A549 (cell line): ENCODE measurements around the gene SH3RF3. TPM values are rescaled to one million over a fixed set of nuclear protein-coding genes. Genes with fewer than 3 reads are reported as not detected.

Experiments used
- ATAC-seq, 2 experiments: fragments of 200-7000 bp in 1 of 2; fragments of >200 bp in 1 of 2; cut with Nextera tagmentation in 1 of 2; cut with Tn5 transposase in 1 of 2; 3 replicates each; pipeline versions ENCODE4 v1.8.0 to v1.9.1; 2018 to 2020; ENCODE audit warnings: mild to moderate bottlenecking in 1 of 2, moderate library complexity in 1 of 2
- CTCF ChIA-PET: fragments of 300-600 bp; sonication (Branson Sonifier 250); formaldehyde crosslinking; extraction: SDS; loops from one replicate; lab custom pipeline; 2021; ENCODE audit warnings: antibody characterized with exemption, inconsistent platforms; lab: Yijun Ruan, JAX
- POLR2A ChIA-PET: fragments of 350-600 bp; formaldehyde crosslinking; extraction: SDS; loops from one replicate; lab custom pipeline; 2021; ENCODE audit warnings: antibody characterized with exemption, inconsistent platforms; lab: Yijun Ruan, JAX
- DNase-seq, 2 experiments: peaks; one replicate each; pipeline versions ENCODE4 v3.0.0 to v3.0.0-alpha.2; 2011 to 2016; ENCODE audit warnings: low read depth in 1 of 2, low spot score in 1 of 2
- FAIRE-seq: peaks from 2 replicates; lab custom pipeline; 2011; peaks lifted over from hg19 to GRCh38; lab: Jason Lieb, UNC
- H3K27ac ChIP-seq, 2 experiments: fragments of >200 bp; sonication (Bioruptor Twin); formaldehyde crosslinking; 3 replicates each; pipeline ENCODE4 v1.5.1; 2016 to 2017
- H3K4me1 ChIP-seq: fragments of >200 bp; sonication (Bioruptor Twin); formaldehyde crosslinking; 3 replicates; pipeline ENCODE4 v1.6.1; 2016
- H3K4me2 ChIP-seq: fragments of >200 bp; sonication (Bioruptor Twin); formaldehyde crosslinking; 3 replicates; pipeline ENCODE4 v1.6.1; 2016
- H3K4me3 ChIP-seq: fragments of >200 bp; sonication (Bioruptor Twin); formaldehyde crosslinking; 3 replicates; pipeline ENCODE4 v1.5.1; 2016
- H3K9me3 ChIP-seq: fragments of >200 bp; sonication (Bioruptor Twin); formaldehyde crosslinking; 3 replicates; pipeline ENCODE4 v1.6.1; 2016
- BHLHE40 ChIP-seq: IDR thresholded peaks from 2 replicates; pipeline ENCODE4 v1.6.1; 2012; ENCODE audit warnings: low read depth, low read length, inconsistent platforms
- CHD4 ChIP-seq: fragments of 200-600 bp; sonication (generic); IDR thresholded peaks from 2 replicates; pipeline ENCODE4 v1.6.1; 2016; ENCODE audit warnings: antibody characterized with exemption, mild to moderate bottlenecking, borderline replicate concordance
- EP300 ChIP-seq, 2 experiments: fragments of >200 bp; sonication (Bioruptor Twin); formaldehyde crosslinking; IDR thresholded peaks; 2 replicates in 1 of 2; 3 replicates in 1 of 2; pipeline ENCODE4 v1.6.1; 2016 to 2017
- FOXS1 ChIP-seq: fragments of 250-450 bp; sonication (Bioruptor Pico); IDR thresholded peaks from 2 replicates; pipeline ENCODE4 v1.5.0; 2020; ENCODE audit warnings: mild to moderate bottlenecking, moderate library complexity
- JUN ChIP-seq, 2 experiments: fragments of >200 bp; sonication (Bioruptor Twin); formaldehyde crosslinking; IDR thresholded peaks; 2 replicates in 1 of 2; 3 replicates in 1 of 2; pipeline ENCODE4 v1.6.1; 2016 to 2017
- JUNB ChIP-seq: fragments of >200 bp; sonication (Bioruptor Twin); formaldehyde crosslinking; IDR thresholded peaks from 2 replicates; pipeline ENCODE4 v1.6.1; 2016
- KDM1A ChIP-seq: fragments of 200-600 bp; sonication (generic); IDR thresholded peaks from 2 replicates; pipeline ENCODE4 v1.6.1; 2016; ENCODE audit warnings: low read depth, mild to moderate bottlenecking
- NPAS2 ChIP-seq: fragments of 250-450 bp; sonication (Bioruptor Pico); IDR thresholded peaks from 2 replicates; pipeline ENCODE4 v1.8.0; 2022; ENCODE audit warnings: mild to moderate bottlenecking, moderate library complexity, borderline replicate concordance
- PHF8 ChIP-seq: fragments of 200-600 bp; sonication (generic); IDR thresholded peaks from 2 replicates; pipeline ENCODE4 v1.6.1; 2016; ENCODE audit warnings: low read depth, mild to moderate bottlenecking, antibody characterized with exemption, moderate library complexity, borderline replicate concordance
- RARB ChIP-seq: fragments of 250-450 bp; sonication (Bioruptor Pico); IDR thresholded peaks from 2 replicates; pipeline ENCODE4 v1.8.0; 2021; ENCODE audit warnings: mild to moderate bottlenecking, moderate library complexity
- RCOR1 ChIP-seq: fragments of 150-350 bp; IDR thresholded peaks from 2 replicates; pipeline ENCODE4 v1.6.1; 2014; ENCODE audit warnings: antibody characterized with exemption, low read length, low read depth
- ZSCAN20 ChIP-seq: fragments of 250-450 bp; sonication (Bioruptor Pico); IDR thresholded peaks from 2 replicates; pipeline ENCODE4 v1.8.0; 2022; ENCODE audit warnings: mild to moderate bottlenecking, moderate library complexity
- WGBS: methylation state at CpG from one replicate; pipeline ENCODE4 v1.1.6; 2017; ENCODE audit errors: missing lambda C conversion rate; 5-methylcytosine and 5-hydroxymethylcytosine counted together
- polyA plus RNA-seq, 4 experiments: library from polyadenylated mRNA; depleted of rRNA in 3 of 4; stranded (reverse); fragments of >200 nt; fragmentation: RNase III in 1 of 4; extraction: RNeasy Plus Mini Kit Qiagen cat#74134 plus additional on column Dnase treatment in 1 of 4; gene quantifications; 2 replicates in 3 of 4; 3 replicates in 1 of 4; pipeline ENCODE4 v1.2.3, GENCODE V29; 2011 to 2017
- TF ChIP-seq, protein P1 (sequence below): fragments of 250-450 bp; sonication (Bioruptor Pico); IDR thresholded peaks from 2 replicates; pipeline ENCODE4 v1.5.0; 2021; ENCODE audit warnings: mild to moderate bottlenecking, moderate library complexity, borderline replicate concordance
- TF ChIP-seq, protein P2 (sequence below): fragments of >200 bp; sonication (Bioruptor Twin); formaldehyde crosslinking; IDR thresholded peaks from 2 replicates; pipeline ENCODE4 v1.6.1; 2016
- TF ChIP-seq, protein P3 (sequence below): IDR thresholded peaks from 2 replicates; pipeline ENCODE4 v1.6.1; 2012
- TF ChIP-seq, protein P4 (sequence below): fragments of 200-600 bp; sonication (generic); IDR thresholded peaks from 2 replicates; pipeline ENCODE4 v1.6.1; 2016; ENCODE audit warnings: antibody characterized with exemption, mild to moderate bottlenecking, moderate library complexity

The SH3RF3 gene
- polyA plus RNA-seq, 2 of the 4 experiments (the other 2 are of a cell fraction): 0.04 to 0.21 TPM

DNA sequence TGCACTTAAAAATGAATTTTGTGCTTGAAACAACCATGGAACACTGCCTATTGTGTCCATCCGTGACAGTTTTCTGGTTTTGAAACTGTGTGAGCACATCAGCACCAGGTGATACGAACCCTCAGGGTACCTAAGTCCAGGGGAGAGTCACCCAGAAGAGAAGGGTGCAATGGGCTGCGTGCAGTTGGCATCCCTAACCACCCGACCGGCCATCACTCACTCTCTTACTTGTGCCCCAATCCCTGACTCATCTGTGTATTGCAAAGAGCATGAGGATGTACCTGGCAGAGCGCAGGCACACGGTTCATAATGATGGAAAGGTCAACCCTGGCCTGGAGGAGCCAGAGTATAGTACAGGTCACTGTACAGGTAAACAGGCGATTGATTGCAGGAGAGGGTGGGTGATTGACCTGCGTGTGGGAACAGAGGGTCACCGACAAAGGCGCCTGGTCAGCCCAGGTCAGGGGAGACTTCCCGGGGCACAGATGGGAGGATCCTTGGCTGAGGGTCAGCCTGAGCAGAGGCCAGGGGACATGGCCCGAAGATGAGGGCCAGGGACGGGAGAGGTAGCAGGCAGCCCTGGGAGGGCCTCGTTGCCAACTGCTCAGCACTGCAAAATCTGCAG lies 324.5 kb downstream of the SH3RF3 start:
- ATAC-seq: no peak
- no peak overlapping the region for H3K27ac ChIP-seq
- no peak for DNase-seq
- 56% methylated on average over 13 of the region's 15 CpGs for WGBS
- no peak overlapping the region for H3K4me2 ChIP-seq
- ChIA-PET POLR2A (no interaction called here), CTCF (no interaction called here)
- H3K4me3 ChIP-seq: no peak overlapping the region
- no peaks in the 10 kb centered on the region for H3K4me1 ChIP-seq
- FAIRE-seq: no peak
- TF ChIP-seq JUNB (no peak), RARB (CRISPR knock-in tag) (no peak), PHF8 (no peak), ZSCAN20 (CRISPR knock-in tag) (no peak), BHLHE40 (no peak), CHD4 (no peak), RCOR1 (no peak), JUN (IDR thresholded peaks at IDR 0.05) (no peak), EP300 (IDR thresholded peaks at IDR 0.05) (no peak), FOXS1 (no peak)
- TF ChIP-seq, protein P1, sequence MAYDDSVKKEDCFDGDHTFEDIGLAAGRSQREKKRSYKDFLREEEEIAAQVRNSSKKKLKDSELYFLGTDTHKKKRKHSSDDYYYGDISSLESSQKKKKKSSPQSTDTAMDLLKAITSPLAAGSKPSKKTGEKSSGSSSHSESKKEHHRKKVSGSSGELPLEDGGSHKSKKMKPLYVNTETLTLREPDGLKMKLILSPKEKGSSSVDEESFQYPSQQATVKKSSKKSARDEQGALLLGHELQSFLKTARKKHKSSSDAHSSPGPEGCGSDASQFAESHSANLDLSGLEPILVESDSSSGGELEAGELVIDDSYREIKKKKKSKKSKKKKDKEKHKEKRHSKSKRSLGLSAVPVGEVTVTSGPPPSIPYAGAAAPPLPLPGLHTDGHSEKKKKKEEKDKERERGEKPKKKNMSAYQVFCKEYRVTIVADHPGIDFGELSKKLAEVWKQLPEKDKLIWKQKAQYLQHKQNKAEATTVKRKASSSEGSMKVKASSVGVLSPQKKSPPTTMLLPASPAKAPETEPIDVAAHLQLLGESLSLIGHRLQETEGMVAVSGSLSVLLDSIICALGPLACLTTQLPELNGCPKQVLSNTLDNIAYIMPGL (CRISPR knock-in tag): no peak
- TF ChIP-seq, protein P2, sequence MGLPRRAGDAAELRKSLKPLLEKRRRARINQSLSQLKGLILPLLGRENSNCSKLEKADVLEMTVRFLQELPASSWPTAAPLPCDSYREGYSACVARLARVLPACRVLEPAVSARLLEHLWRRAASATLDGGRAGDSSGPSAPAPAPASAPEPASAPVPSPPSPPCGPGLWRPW: no peak
- TF ChIP-seq, protein P3, sequence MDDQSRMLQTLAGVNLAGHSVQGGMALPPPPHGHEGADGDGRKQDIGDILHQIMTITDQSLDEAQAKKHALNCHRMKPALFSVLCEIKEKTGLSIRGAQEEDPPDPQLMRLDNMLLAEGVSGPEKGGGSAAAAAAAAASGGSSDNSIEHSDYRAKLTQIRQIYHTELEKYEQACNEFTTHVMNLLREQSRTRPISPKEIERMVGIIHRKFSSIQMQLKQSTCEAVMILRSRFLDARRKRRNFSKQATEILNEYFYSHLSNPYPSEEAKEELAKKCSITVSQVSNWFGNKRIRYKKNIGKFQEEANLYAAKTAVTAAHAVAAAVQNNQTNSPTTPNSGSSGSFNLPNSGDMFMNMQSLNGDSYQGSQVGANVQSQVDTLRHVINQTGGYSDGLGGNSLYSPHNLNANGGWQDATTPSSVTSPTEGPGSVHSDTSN: no peak
- H3K9me3 ChIP-seq: no peaks in the 10 kb centered on the region

DNA sequence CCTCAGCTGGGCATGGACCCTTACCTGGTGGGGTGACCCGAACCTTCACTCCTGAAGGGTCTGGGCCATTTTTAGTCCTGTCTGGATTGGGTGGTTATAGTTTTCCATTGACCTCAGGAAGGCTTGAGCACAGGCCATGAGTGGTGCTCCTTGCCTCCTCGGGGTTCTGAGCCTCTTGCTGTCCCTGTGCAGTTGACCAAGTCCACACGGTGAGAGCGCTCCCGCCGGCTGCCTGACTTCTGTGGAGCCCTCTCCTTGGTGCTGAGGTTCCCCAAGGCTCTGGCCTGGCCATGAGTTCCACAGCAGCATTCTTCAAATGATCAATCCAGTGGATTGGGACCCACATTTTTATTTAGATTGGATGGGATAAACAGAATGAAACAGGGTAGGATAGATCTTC lies 325.3 kb downstream of the SH3RF3 start:
- DNase-seq (no peak), FAIRE-seq (no peak), ATAC-seq (no peak)
- TF ChIP-seq, protein P4, sequence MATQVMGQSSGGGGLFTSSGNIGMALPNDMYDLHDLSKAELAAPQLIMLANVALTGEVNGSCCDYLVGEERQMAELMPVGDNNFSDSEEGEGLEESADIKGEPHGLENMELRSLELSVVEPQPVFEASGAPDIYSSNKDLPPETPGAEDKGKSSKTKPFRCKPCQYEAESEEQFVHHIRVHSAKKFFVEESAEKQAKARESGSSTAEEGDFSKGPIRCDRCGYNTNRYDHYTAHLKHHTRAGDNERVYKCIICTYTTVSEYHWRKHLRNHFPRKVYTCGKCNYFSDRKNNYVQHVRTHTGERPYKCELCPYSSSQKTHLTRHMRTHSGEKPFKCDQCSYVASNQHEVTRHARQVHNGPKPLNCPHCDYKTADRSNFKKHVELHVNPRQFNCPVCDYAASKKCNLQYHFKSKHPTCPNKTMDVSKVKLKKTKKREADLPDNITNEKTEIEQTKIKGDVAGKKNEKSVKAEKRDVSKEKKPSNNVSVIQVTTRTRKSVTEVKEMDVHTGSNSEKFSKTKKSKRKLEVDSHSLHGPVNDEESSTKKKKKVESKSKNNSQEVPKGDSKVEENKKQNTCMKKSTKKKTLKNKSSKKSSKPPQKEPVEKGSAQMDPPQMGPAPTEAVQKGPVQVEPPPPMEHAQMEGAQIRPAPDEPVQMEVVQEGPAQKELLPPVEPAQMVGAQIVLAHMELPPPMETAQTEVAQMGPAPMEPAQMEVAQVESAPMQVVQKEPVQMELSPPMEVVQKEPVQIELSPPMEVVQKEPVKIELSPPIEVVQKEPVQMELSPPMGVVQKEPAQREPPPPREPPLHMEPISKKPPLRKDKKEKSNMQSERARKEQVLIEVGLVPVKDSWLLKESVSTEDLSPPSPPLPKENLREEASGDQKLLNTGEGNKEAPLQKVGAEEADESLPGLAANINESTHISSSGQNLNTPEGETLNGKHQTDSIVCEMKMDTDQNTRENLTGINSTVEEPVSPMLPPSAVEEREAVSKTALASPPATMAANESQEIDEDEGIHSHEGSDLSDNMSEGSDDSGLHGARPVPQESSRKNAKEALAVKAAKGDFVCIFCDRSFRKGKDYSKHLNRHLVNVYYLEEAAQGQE: no peak
- no peak for TF ChIP-seq NPAS2 (CRISPR knock-in tag)
- TF ChIP-seq KDM1A: no peak
- Histone ChIP-seq H3K4me1 (no peaks in the 10 kb centered on the region), H3K27ac (no peak overlapping the region), H3K9me3 (no peaks in the 10 kb centered on the region), H3K4me3 (no peak overlapping the region), H3K4me2 (no peak overlapping the region)
- WGBS: 73% methylated on average over 6 of the region's 6 CpGs
- ChIA-PET CTCF (interaction anchor here (1.5 kb wide), 1 partner anchor 326 kb away, joined by 3 read pairs; the partner anchor contains the start of gene SH3RF3), POLR2A (no interaction called here)
